Measurements from ENCODE around the gene CLEC3B.
"Not testable (repeated sequence)": the region's sequence is repeated elsewhere in the genome, so short reads cannot be mapped to it uniquely, and the experiment has no call there.

Gene CLEC3B

DNA sequence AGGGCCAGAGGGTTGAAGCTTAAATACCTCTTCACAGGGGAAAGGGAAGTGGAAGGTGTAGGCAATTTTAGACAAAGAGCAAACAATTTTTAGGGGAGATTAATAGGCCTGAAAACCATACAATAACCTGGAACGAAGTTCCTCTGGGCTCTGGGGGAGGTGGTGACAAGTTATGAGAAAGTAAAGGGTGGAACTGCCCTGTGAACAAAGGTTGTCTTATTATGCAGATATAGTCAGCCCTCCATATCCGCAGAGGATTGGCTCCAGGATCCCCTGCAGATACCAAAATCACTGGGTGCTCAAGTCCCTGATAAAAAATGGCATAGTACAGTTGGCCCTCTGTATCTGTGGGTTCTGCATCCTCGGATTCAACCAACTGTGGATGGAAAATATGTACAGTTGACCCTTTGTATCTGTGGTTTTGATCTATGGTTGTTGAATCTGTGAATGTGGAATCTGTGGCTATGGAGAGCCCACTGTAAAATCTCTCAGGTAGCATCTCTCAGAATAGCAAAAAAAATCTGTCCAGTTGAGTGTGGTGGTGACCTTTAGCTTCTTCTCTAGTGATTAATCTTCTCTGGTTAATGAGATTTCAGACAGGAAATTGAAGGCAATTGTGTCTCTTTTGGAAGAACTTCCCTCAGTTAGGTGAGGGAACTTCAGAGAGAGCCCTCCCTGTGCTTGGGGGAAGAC lies 40.2 kb downstream of the CLEC3B start:
- no peak for DNase-seq (ENCODE audit: low spot score)

DNA sequence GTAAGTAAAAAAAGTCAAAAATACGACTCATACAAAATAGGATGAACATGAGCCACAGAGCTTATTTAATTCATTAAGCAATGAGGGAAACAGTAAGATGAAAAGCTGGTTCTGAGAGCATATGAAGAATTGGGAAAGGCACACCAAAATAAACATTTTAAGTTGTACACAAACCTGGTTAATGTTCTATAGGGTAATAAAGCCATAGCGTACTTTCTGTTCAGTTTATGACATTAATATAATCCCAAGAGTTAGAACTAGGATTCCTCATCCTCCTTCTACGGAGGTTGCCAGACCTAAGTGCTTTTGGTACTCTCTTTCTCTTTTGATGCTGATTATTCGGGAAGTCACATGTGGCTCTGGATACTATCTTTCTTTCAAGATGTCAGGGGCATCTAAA lies 41.4 kb downstream of the CLEC3B start:
- no peak for DNase-seq (ENCODE audit: low spot score)

DNA sequence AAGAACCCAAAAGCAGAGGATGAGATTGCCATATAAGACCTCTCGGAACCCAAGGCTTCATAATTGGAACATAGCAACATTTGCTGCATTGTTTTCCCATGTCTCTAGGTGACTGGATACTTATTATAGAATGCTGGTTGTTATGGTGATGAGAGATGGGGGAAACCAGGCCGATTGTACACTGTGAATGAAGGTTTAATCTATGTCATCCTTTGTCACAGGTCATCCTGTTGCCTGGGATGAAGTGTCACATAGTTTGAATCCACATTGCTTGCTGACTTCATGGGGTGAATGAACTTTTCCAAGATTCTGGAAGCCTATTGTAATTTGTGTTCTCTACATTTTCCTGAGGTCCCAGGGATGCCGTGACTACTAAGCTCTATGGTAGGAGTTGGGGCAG lies 41.8 kb downstream of the CLEC3B start:
- peak; percentile 57 for DNase-seq (ENCODE audit: low spot score)

DNA sequence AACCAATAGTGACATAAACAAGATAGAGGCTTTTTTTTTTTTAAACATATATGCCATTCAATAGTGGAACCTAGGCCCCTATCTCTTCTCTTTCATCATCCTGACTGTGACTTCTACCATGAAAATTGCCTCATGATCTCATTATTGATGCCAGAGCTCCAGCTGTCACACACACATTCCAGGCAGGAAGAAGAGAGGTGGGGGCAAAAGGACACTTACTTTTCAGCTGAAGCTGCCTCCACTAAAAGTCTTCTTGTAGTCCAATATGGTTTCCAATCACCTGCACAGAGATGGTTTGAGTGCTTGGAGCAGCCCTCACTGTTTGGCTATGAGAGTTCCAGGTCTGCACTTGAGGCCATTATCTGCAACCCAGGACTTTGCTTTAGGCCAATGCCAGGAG lies 45.0 kb downstream of the CLEC3B start:
- DNase-seq (ENCODE audit: low spot score) = no peak

DNA sequence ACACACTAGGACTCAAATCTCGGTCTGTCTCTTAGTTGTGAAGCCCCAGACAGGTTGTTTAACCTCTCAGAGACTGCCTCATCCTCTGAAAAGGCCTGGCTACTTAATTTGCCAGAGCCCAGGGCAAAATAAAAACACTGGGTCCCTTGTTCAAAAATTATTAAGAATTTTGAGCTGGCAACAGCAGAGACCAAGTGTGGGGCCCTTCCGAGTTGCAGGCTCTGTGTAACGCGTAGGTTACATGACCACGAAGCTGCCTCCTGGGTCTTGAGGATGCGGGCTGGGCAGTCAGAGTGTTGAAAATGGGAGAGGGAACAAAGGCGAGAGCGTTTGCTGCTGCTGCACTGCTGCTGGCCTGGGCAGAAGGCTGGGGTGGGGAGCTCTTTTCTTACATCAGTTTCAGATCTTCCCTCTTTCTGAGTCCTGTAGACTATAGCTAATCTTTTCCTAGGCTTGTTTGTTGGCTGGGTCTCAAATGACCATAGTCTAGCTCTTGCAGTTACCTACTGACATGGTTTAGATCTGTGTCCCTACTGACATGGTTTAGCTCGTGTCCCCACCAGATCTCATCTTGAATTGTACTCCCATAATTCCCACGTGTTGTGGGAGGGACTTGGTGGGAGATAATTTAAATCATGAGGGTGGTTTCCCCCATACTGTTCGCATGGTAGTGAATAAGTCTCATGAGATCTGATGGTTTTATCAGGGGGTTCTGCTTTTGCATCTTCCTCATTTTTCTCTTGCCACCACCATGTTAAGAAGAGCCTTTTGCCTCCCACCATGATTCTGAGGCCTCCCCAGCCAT lies 49.9 kb downstream of the CLEC3B start:
- DNase-seq (ENCODE audit: low spot score) = no peak

DNA sequence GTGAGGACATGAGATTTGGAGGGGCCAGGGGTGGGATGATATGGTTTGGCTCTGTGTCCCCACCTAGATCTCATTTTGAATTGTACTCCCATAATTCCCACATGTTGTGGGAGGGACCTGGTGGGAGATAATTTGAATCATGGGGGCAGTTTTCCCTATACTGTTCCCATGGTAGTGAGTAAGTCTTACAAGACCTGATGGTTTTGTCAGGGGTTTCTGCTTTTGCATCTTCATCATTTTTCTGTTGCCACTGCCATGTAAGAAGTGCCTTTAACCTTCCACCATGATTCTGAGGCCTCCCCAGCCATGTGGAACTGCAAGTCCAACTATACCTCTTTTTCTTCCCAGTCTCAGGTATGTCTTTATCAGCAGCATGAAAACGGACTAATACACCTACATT lies 52.2 kb downstream of the CLEC3B start:
- not testable (repeated sequence) for DNase-seq (ENCODE audit: low spot score)

DNA sequence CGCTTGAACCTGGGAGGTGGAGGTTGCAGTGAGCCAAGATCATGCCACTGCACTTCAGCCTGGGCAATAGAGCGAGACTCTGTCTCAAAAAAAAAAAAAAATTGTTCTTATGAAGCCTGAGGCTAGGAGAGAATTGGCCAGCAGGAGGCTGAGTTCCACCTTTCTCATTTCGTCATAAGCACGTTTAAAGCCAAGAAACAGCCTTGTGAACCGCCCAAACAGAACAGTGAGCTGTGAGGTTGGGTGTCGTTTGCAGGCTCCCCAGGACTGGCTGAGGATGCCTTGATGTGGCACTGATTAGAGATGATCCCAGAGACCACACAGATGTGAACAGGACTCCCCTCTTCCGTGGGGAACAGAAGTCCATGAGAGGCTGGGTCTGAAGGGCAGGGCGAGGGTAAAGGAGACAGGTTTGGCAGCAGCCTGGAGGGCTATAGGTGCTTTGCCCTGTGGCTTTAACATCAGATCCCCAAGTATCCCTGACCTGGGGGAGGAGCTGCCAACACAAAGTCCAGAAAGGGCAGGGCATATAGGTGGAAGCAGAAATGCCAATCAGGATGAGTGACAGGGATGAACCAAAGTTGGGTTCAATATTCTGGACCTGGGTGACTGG lies 52.9 kb downstream of the CLEC3B start:
- no peak for DNase-seq (ENCODE audit: low spot score)

DNA sequence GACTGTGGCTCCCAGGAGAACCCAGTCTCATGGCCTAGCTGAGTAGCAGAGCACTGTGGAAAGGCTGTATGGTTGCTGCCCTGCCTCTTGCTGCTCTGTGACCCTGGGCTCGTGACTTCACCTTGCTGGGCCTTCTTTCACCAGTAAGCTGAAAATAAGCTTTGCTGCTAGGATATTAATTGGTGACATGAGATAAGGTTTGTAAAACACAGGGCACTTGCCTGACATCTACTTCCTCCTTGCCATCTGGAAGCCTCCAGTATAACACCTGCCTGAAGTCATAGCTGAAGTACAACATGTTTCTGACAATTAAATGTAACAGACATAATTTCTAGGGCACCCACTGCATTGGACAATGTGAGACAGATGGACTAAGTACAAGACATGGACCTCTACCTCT lies 53.6 kb downstream of the CLEC3B start:
- DNase-seq (ENCODE audit: low spot score) = no peak

DNA sequence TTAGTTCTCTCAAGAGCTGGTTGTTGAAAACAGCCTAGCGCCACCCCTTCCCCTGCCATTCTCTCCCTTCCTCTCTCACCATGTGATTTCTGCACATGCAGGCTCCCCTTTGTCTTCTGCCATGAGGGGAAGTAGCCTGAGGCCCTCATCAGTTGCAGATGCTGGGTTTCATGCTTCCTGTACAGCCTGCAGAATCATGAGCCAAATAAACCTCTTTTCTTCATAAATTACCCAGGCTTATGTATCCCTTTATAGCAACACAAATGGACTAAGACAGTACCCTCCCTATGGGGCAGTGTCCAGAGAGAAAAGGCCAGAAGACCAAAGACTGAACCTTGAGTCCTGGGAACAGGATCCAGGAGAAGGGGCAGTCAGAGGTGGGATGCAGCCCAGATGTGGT lies 54.7 kb downstream of the CLEC3B start:
- DNase-seq (ENCODE audit: low spot score) = no peak

DNA sequence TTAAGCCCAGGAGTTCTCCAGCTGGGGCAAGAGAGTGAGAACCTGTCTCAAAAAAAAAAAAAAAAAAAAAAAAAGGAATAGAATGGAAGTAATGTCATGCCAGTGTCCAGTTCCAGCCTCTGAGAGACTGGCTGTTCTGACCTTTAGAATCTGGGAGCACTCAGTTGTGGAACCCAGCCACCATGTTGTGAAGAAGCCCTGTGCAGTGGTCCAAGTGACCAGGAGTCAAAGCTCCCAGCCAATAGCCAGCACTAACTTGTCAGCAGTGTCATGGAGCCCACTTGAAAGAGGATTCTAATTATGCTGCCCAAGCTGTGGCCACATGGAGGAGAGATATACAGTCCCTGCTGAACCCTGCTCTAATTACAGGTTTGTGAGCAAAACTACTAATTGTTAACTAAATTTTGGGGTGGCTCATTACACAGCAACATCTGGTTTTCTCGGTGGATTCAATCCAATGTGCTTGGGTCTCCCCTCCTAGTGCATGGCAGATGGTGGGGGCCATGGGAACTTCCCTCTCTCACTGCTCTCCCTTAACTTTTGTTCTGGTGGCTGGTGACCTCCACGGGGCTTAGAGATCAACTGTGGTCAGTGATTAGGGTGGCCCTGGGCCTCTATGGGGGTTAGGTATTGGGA lies 55.5 kb downstream of the CLEC3B start:
- no peak for DNase-seq (ENCODE audit: low spot score)

DNA sequence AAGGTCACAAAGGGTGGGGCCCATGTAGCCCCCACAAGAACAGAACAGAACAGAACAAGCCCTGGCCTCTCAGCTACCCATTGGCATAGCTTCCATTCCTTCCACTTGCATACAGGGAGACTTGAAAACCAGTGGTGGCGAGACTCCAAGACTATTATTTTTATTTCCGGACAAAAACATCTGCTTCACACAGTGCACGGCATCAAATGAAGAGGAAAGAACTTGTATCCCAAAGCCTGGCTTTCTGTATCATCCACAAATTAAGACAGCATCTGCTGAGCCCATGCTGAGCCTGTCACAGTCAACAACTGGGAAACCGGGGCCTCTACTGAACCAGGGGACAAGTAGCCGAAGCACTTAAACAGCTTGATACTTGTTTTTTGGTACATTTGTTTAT lies 56.0 kb downstream of the CLEC3B start:
- DNase-seq (ENCODE audit: low spot score) = no peak

DNA sequence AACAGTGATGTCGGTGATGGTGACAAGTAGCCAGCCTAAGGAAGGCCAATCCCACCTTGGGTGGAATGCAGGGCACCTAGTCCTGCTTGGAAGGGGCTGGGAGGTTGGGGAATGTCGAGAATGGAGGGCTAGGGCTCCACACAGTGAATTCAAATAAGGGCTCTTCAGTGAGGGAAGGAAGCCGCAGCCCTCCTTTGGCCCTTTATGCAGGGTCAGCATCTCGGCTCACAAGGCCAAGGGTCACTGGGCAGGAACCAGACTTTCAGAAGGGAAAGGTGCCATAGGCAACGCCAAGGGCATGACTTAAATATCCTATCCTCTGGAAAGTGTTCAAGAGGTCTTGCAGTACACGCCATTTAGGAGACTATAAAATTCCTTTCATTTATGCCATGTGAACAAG lies 56.9 kb downstream of the CLEC3B start:
- no peak for DNase-seq (ENCODE audit: low spot score)

DNA sequence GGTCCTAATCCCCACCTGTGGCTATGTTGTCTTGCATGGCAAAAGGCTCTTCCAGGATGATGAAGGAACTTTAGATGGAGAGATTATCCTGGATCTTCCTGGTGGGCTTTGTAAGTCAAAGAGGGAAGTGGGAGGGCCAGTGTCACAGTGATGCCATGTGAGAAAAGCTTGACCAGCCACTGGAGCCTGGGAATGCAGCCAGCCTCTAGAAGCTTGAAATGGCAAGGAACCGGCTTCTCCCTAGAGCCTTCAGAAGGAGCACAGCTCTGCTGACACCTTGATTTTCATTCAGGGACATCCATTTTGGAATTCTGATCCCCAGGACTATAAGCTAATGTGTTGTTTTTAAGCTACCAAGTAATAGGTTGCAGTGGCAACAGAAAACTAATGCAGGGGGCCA lies 58.3 kb downstream of the CLEC3B start:
- DNase-seq (ENCODE audit: low spot score) = no peak

DNA sequence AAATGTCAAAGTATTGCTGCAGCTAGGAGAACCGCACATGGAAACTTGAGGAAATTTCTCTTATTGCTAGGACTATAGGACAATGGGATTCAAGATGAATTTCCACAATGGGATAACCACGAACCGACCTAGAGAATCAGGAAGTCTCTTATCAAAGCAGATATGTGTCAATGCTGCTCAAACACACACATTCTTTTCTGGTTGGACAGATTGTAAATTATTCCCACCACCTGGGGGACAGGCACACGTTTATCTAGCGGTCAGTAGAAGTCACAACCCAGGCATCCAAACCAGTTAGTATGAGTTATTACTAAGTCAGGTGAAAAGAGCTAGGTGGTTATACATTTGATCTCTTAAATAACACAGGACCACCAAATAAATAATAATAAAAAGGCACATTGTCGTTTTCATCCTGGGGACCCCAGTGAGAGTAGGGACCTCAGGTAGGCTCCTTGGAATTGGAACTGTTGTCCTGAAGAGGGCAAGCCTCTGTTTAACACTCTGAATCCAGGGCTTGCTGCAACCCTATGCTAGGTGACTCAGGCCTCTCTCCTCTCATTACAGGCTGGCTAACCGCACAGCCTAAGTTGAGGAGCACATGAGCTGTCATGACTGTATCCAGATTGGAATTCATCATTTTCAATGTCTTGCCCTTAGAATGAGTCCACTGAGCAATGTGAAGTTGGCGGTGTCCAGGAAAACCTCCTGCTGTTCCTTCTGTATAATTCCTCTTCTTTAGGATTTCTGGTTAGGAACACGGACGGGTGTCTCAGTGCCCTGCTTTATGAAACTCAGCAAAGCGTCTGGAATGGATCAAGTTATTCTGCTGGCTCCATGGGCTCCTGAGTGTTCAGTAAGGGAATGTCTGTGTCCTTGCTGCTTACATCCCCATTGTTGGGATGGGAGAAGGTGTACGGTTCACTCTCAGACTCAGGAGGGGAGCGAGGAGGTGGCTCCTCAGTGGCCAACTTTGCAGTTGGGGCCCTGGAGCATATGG lies 59.0 kb downstream of the CLEC3B start:
- DNase-seq (ENCODE audit: low spot score) = no peak

Measured in kidney capillary endothelial cell (primary cell).